ENCODE results near the gene IFNB1.

Gene IFNB1

DNA sequence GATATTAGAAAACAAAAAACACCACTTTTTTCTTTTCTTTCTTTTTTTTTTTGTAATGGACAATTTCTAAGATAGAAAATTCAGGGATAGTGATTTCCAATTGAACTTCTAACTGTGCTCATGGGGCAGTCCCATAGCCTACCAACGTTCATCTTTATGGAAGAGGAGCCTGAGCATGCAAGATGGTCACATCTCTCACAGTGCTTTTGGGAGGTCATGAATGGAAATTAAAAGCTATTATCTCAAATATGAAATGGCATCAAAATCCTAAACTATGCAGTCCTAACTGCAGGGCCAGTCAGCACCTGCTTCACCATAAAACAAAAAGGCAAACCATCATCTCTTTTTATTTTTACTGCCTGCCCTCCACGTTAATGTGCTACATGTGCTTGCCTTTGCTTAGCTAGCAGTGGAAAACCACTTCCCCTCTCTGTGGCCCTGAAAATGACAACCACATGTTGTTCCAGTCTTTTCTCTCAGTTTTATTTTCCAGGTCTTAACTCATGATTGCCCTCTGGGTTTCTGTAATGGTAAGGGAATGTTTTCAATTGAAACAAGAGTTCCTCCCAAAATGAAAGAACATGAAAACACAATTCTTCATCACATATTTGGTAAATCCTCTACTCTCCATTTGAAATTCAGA, 16.7 kb downstream of the IFNB1 start:
- no peak for DNase-seq

DNA sequence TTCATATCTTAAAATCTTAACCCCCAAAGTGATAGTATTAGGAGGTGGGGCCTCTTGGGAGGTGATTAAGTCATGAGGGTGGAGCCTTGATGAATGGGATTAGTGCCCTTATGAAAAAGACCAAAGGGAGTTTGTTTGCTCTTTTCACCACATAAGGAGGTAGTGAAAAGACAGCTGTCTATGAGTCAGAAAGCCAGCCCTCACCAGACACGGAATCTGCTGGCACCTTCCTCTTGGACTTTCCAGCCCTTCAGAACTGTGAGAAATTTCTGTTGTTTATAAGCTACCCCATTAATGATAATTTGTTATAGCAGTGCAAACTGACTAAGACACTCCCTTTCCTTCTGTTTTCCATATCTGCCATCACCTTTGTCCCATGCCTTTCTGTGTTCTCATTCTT, 20.8 kb downstream of the IFNB1 start:
- DNase-seq: no peak

DNA sequence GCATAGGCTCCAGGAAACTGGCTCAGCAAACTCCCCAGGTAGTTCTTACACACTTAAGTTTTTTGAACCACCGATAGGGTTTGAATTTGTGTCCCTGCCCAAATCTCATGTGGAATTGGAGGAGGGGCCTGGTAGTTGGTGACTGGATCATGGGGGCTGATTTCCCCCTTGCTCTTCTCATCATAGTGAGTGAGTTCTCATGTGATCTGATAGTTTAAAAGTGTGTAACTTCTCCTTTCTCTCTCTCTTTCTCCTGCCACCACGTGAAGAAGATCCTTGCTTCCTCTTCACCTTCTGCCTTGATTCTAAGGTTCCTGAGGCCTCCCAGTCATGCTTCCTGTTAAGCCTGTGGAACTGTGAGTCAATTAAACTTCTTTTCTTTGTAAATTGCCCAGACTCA, 23.9 kb downstream of the IFNB1 start:
- no peak for DNase-seq

DNA sequence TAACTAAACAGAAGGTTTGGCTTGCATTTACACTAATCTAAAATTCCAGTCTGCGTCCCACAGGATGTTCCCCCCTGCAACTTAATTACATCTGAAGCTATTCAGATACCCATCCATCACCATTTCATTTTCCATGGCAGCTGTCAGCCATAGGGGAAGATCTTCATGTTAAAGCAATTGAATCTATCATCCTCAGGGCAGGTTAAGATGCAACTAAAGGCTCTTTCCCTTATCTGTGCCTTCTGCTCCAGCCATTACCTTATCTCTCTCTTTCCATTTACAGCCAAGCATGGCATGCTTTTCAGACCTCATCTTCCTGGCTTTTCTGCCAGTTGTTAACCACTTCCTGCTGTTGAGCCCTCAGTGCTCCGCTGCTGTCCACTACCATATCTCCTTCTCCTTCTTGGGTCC, 30.5 kb downstream of the IFNB1 start:
- no peak for DNase-seq

DNA sequence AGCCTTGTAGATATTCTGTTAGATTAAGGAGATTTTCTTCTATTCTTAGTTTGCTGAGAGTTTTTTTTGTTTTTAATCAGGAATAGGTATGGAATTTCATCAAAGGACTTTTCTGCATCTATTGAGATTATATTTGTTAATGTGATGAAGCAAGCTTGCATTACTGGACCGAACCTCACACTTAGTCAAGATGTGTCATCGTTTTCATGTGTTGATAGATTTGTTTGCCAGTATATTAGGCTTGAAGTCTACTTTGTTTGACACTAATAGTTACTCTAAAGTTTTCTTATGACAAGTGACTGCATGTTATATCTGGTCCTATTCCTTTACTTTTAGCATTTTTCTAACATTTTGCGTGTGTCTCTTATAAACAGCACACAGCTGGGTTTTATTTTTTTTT, 33.9 kb downstream of the IFNB1 start:
- no peak for DNase-seq

DNA sequence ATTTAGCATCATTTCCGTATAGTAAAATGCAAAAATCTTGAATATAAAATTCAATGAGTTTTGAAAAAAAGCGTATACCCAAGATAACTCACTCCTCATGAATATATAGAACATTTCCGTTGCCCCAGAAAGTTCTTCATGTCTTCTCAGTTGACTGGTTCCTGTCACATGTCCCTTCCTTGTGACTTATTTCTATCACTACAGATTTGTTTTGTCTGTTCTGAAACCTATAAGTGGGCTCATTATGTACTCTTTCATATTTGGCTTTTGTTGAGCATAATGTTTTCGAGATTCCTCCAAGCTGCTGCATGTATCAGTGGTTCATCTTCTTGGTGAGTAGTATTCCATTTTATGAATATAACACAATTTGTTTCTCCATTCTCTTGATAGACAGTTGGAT, 35.3 kb downstream of the IFNB1 start:
- no peak for DNase-seq

DNA sequence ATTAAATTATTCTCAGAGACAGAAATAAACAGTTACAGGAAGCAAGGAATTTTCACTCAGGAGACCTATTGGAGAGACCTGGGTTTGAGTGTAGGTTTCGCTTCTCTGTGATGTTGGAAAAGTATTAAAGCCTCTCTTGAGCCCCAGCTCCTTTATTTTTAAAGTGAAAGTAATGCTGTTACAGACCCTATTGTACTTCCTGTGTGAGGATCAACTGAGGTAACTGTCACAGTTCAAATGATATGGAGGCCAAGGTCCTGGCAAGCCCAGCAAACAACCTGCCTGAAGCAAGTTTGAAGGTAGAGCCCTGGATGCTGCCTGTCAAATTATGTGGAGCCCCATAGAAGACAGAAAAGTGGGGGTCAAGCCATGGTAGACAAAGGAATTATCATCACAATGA, 38.4 kb downstream of the IFNB1 start:
- no peak for DNase-seq

DNA sequence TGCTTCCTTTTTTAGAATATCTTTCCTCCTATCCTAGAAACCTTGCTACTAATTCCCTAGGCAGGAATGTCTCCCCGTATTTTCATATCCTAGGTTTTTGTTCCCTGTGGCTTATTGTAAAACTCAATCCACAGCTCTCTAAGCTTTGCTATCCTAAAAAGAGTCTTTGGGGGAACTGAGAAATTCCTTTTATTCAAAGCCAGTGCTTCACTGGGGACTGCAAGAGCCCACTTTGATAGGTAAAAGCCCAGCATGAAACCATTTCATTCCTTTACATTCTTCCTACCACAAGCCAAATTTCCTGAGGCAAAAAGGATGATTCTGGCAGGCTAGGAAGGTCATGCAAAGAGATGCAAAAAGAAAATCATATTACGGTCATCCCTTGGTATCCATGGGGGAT, 40.5 kb downstream of the IFNB1 start:
- DNase-seq: no peak

DNA sequence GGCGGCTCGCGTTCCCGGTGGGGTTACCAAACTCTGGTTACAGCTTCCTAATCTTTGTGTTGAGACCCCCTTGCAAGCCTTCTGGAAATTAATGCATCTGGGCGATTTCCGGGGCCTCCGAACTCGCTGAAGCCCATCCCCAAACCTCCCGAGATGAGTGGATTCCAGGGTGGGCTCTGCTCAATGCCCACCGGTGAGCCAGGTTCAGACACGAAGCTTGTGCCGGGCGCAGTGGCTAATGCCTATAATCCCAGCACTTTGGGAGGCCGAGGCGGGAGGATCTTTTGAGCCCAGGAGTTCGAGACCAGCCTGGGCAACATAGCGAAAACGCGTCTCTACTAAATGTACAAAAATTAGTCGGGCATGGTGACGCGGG, 45.9 kb downstream of the IFNB1 start:
- no peak for DNase-seq

DNA sequence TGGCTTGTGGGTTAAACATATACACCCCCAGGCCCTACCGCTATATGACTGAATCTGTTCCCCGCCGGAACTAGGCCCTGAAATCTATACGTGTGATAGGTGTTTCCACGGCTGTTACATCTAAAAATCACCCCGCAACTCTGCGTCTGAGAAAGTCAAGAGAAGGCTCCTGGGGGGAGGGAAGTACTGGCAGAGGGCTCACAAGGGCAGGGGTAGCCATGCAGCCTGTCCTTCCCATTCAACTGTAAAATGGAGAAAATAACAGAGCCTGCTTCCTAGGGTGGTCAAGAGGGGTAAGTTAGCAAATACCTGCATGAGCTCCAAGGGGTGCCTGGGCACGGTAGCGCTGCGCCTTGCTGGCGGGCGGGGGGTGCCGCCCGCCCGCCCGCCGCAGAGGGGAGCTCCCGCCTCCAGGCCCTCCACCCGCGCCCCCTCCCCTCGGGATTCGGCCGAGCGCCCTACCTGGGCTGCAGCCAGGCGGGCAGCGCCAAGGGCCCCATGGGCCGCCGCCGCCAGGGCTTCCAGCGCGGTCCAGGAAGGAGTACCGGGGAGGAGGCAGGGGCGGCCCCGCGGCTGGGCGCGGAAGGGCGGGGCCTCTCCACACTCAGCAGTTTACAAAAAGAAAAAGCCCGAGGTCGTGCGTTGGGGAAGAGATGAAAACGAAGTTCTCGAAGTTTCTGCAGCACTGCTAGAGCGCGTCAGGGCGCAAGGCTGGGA, 46.5 kb downstream of the IFNB1 start, which contains the start of gene HACD4:
Gene HACD4 (minus strand): TSS at position 550 of the 717 bp plus-strand sequence. CDS start 50 bp downstream, at position 500.
- peak; percentile 51 to 57 for DNase-seq

DNA sequence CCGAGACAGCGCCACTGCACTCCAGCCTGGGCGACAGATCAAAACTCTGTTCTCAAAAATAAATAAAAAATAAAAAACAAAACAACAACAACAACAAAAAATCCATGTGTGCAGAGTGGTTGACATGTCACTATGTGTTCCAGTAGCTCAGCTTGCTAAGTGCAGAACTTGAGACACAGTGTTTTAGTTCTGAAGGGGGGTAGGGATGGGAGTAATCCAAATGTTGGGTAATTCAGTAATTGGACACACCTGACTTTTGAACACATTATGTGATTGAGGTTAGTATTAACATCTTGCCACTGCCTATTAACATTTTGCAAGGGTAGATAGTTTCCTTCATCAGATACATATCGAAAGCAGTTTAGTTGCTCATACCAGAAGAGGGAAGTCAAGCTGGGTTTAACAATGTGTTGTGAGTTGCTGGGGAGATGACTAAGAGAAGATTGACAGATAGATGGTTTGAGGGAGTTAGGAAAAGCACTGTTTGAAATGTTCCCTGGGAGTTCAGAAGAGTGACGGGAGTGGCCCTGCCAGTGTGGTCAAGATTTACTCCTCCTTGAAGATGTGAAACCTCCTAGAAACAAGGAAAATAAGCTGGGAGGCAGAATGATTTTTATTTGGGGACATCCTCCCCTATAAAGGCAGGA, 47.2 kb downstream of the IFNB1 start:
- DNase-seq: peak; percentile 4 to 9

DNA sequence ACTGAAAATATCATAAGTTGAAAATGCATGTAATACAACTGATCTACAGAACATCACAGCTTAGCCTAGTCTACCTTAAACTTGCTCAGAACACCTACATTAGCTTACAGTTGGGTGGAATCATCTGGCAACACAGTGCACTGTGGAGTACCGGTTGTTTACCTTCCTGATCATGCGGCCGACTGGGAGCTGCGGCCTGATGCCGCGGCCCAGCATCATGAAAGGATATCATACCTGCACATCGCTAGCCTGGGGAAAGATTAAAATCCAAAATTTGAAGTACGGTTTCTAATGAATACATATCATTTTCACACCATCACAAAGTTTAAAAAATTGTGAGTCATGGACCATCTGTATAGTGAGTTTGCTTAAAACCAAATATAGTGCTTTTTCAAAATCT, 48.1 kb downstream of the IFNB1 start:
- no peak for DNase-seq

DNA sequence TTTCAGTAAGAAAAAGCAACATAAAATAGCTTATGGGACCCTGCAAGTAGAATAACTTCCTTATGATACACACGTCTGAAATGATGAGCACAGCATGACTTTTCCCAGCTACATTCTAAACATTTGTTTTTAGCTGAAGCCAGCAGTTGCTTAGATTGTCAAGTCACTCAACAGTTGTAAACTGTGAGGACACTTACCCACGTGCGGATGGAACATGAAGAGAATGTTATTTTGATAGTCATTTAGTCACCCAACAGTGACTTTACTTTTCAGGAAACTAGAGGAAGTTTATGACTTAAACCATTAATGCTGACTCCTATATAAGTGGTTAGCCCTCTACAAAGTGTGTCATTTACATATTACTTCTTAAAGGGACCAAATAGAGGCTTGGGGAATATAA, 49.3 kb downstream of the IFNB1 start:
- DNase-seq: no peak

DNA sequence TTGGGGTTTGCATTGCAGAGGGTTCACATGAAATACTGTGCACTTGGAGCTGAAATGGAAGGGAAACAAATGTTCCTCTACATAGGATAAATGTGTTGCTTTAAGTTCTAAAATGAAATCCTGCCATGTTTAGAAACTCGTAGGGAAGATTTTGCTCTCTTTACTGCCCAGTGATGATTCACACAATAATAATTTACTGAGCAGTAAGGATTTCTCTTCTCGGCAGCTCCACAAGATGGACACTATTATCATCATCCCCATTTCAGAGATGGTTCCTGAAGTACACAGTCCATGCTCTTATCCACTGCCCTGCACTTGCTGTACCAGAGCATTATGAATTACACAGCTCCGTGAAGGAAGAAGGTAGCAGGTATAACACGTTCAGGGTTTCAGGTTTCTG, 50.4 kb downstream of the IFNB1 start:
- DNase-seq: no peak

Data from activated CD4-positive, alpha-beta T cell treated with anti-CD3 and anti-CD28 coated beads for 4 hours (primary cell).